Measurements from ENCODE around the gene RAB6B.

- TF ChIP-seq CTCF (IDR thresholded peaks at IDR 0.05; ENCODE audit: low read depth, low read length) = no peak
- no peak for TF ChIP-seq POLR2A (IDR thresholded peaks at IDR 0.05; ENCODE audit: extremely low read depth, insufficient read length)
Observed at GRCh38 chr3:133842158-133842557, 53.5 kb downstream of the RAB6B start.

Measured in NB4 (cell line).